GM12878 (cell line): ENCODE results near the gene SEMA4D. TPM values are rescaled to one million over a fixed set of nuclear protein-coding genes. Genes with fewer than 3 reads are reported as not detected.

Experiments
- ATAC-seq: fragments of 200-7000 bp; cut with Tn5 transposase; 3 replicates; pipeline ENCODE4 v1.9.1; 2020; ENCODE audit warnings: mild to moderate bottlenecking, moderate library complexity
- BruUV-seq: library from RNA; stranded (reverse); fragments of 400-500 nt; replicated peaks from 2 replicates; lab custom pipeline; 2021; lab: Mats Ljungman, UMichigan
- CTCF ChIA-PET: fragments of 300-600 bp; sonication (Branson Sonifier 250); formaldehyde crosslinking; extraction: SDS; loops from one replicate; lab custom pipeline; 2021; ENCODE audit warnings: inconsistent platforms; lab: Yijun Ruan, JAX
- POLR2A ChIA-PET: fragments of 350-600 bp; formaldehyde crosslinking; extraction: SDS; loops from one replicate; lab custom pipeline; 2021; ENCODE audit warnings: inconsistent platforms; lab: Charles Lee
- RAD21 ChIA-PET: fragments of 300-600 bp; sonication (Branson Sonifier 250); formaldehyde crosslinking; loops from one replicate; lab custom pipeline; 2023; ENCODE audit warnings: antibody characterized with exemption; ENCODE audit not compliant: unreplicated experiment; lab: Charles Lee
- SMC1A ChIA-PET: fragments of 300-600 bp; sonication (Branson Sonifier 250); formaldehyde crosslinking; loops from one replicate; lab custom pipeline; 2023; ENCODE audit not compliant: unreplicated experiment, uncharacterized antibody; lab: Charles Lee
- DNase-seq: peaks from one replicate; pipeline ENCODE4 v3.0.0-alpha.2; 2011; ENCODE audit warnings: low read depth, low spot score
- FAIRE-seq: peaks from 3 replicates; lab custom pipeline; 2011; peaks lifted over from hg19 to GRCh38; lab: Jason Lieb, UNC
- H2AFZ ChIP-seq: 2 replicates; pipeline ENCODE4 v1.6.0; 2011; ENCODE audit warnings: low read depth, low read length, control low read depth; ENCODE audit not compliant: control insufficient read depth
- H3K27ac ChIP-seq: 2 replicates; pipeline ENCODE4 v1.5.1; 2011; ENCODE audit warnings: control low read depth; ENCODE audit not compliant: control insufficient read depth, insufficient read depth
- H3K27me3 ChIP-seq, 2 experiments: replicated peaks in 1 of 2; 2 replicates each; pipeline versions ENCODE4 v1.6.0 to v1.6.1; 2011; ENCODE audit warnings: low read length in 1 of 2; ENCODE audit not compliant: control insufficient read depth in 2 of 2, insufficient read depth in 2 of 2
- H3K36me3 ChIP-seq, 2 experiments: 2 replicates each; pipeline ENCODE4 v1.5.1; 2011; ENCODE audit warnings: low read length in 1 of 2; ENCODE audit not compliant: control insufficient read depth in 2 of 2, insufficient read depth in 2 of 2
- H3K4me1 ChIP-seq: 2 replicates; pipeline ENCODE4 v1.6.1; 2011; ENCODE audit warnings: mild to moderate bottlenecking, low read length, moderate library complexity, mixed read lengths; ENCODE audit not compliant: control insufficient read depth, insufficient read depth
- H3K4me2 ChIP-seq: 2 replicates; pipeline ENCODE4 v1.6.0; 2011; ENCODE audit warnings: control low read depth; ENCODE audit not compliant: control insufficient read depth, insufficient read depth
- H3K4me3 ChIP-seq: fragments of 200-600 bp; sonication (generic); 2 replicates; pipeline ENCODE4 v1.5.1; 2016
- H3K79me2 ChIP-seq: 2 replicates; pipeline ENCODE4 v1.6.0; 2011; ENCODE audit warnings: low read length; ENCODE audit not compliant: control insufficient read depth, insufficient read depth
- H3K9ac ChIP-seq: 2 replicates; pipeline ENCODE4 v1.8.0; 2011; ENCODE audit warnings: low read length, control low read depth, mixed read lengths; ENCODE audit not compliant: control insufficient read depth, insufficient read depth
- H3K9me3 ChIP-seq: replicated peaks from 3 replicates; pipeline ENCODE4 v1.5.1; 2011; ENCODE audit warnings: mild to moderate bottlenecking, low read length; ENCODE audit not compliant: control insufficient read depth, insufficient read depth
- H4K20me1 ChIP-seq: 2 replicates; pipeline ENCODE4 v1.6.0; 2011; ENCODE audit not compliant: control insufficient read depth, insufficient read depth
- BMI1 ChIP-seq: fragments of 450-650 bp; IDR thresholded peaks from 2 replicates; pipeline ENCODE4 v1.6.1; 2016; ENCODE audit warnings: mild to moderate bottlenecking, moderate library complexity, borderline replicate concordance
- CREB1 ChIP-seq: IDR thresholded peaks from 2 replicates; pipeline ENCODE4 v1.6.1; 2012; ENCODE audit warnings: low read depth, mild to moderate bottlenecking, inconsistent platforms
- HDGF ChIP-seq: fragments of 450-650 bp; IDR thresholded peaks from 2 replicates; pipeline ENCODE4 v1.6.1; 2016; ENCODE audit warnings: antibody characterized with exemption
- JUNB ChIP-seq: IDR thresholded peaks from 2 replicates; pipeline ENCODE4 v1.6.1; 2016; ENCODE audit warnings: antibody characterized with exemption, mild to moderate bottlenecking
- RAD21 ChIP-seq: IDR thresholded peaks from 2 replicates; pipeline ENCODE4 v1.6.1; 2011; ENCODE audit warnings: mild to moderate bottlenecking, low read depth, low read length, moderate library complexity; ENCODE audit not compliant: insufficient read depth
- SREBF1 ChIP-seq: IDR thresholded peaks from 2 replicates; pipeline ENCODE4 v1.6.1; 2012; ENCODE audit warnings: mild to moderate bottlenecking, low read length
- STAT3 ChIP-seq: IDR thresholded peaks from 2 replicates; pipeline ENCODE4 v1.6.1; 2011; ENCODE audit warnings: low read depth, low read length, improper control_type of control experiment
- YY1 ChIP-seq: IDR thresholded peaks from 2 replicates; pipeline ENCODE4 v1.6.1; 2011; ENCODE audit warnings: low read depth, mild to moderate bottlenecking, low read length
- ZNF622 ChIP-seq: fragments of 450-650 bp; IDR thresholded peaks from 2 replicates; pipeline ENCODE4 v1.6.1; 2017; ENCODE audit warnings: mild to moderate bottlenecking, inconsistent platforms
- WGBS: methylation state at CpG from one replicate; pipeline ENCODE4 v1.1.6; 2016; ENCODE audit warnings: low lambda C conversion rate; ENCODE audit not compliant: insufficient replicate concordance, insufficient coverage; ENCODE audit errors: missing lambda C conversion rate; 5-methylcytosine and 5-hydroxymethylcytosine counted together
- in situ Hi-C: fragments of 300-500 bp; cut with MboI; formaldehyde crosslinking; loops from 9 replicates; pipeline ENCODE4 v1.14.3; 2018; ENCODE audit warnings: mixed read lengths
- intact Hi-C: fragments of 100-400 bp; cut with micrococcal nuclease; formaldehyde crosslinking; loops from one replicate; pipeline ENCODE4 v1.14.2; 2022; ENCODE audit not compliant: unreplicated experiment
- polyA plus RNA-seq, 11 experiments: library from polyadenylated mRNA; depleted of rRNA in 4 of 11; unstranded in 6 of 11; stranded (reverse) in 5 of 11; fragments of >200 nt; fragmentation: Nextera tagmentation in 4 of 11; fragmentation: Illumina TruSeq in 1 of 11; extraction: Ambion mirVana in 4 of 11; extraction: Trizol in 1 of 11; gene quantifications; 1 replicate in 1 of 11; 2 replicates in 10 of 11; pipeline versions ENCODE4 v1.2.1 to v1.2.3, GENCODE V29; 2011 to 2016; ENCODE audit warnings: inconsistent platforms in 2 of 11, missing spikeins in 2 of 11, low read depth in 1 of 11
- total RNA-seq, 4 experiments: library from RNA; depleted of rRNA in 3 of 4; stranded (reverse); fragments of >200 nt in 3 of 4; fragmentation: Illumina TruSeq in 1 of 4; extraction: Trizol in 1 of 4; gene quantifications; 2 replicates each; pipeline versions ENCODE4 v1.2.1 to v1.2.3, GENCODE V29; 2013 to 2021
- TF ChIP-seq, protein P1 (sequence below): IDR thresholded peaks from 2 replicates; pipeline ENCODE4 v1.6.1; 2012; ENCODE audit warnings: low read length, inconsistent platforms
- TF ChIP-seq, protein P2 (sequence below): fragments of 450-650 bp; IDR thresholded peaks from 2 replicates; pipeline ENCODE4 v1.6.1; 2016; ENCODE audit warnings: mild to moderate bottlenecking
- TF ChIP-seq, protein P3 (sequence below): fragments of 450-650 bp; conservative IDR thresholded peaks from 2 replicates; pipeline ENCODE4 v1.6.1; 2017; ENCODE audit warnings: mild to moderate bottlenecking, moderate library complexity
- TF ChIP-seq, protein P4 (sequence below): fragments of 450-650 bp; formaldehyde crosslinking; IDR thresholded peaks from 2 replicates; pipeline ENCODE4 v1.4.0; 2020; ENCODE audit warnings: mild to moderate bottlenecking, moderate library complexity

Gene SEMA4D
- total and polyA plus RNA-seq, 10 of the 15 experiments (the other 5 are each of a cell fraction or from before 2014, with no cell fraction given) = 15.1 to 136 (median 39.6) TPM

DNA sequence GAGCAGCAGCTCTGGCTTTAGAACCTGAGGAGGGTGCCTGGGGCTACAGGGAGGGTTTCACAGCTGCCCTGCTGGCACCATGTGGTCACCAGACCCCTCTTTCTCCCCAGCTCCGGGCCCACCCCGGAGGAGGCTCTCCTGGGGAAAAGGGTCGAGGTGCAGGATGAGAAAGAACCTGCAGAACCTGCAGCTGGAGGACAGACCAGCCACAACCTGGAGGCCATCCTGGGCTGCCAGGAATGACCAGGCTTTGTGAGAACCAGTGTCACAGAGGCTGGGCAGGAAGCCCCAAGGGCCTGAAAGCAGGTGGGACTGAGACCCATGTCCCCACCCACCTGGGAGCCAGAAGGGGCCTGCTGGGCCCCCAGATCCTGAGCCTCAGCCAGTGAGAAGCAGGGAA, 23.0 kb downstream of the SEMA4D start:
- FAIRE-seq (no peak), DNase-seq (no peak), ATAC-seq (no peak)
- intact Hi-C loops (no loop called here), in situ Hi-C loops (no loop called here)
- H3K27me3 ChIP-seq = no peaks in the 10 kb centered on the region
- no peak overlapping the region for H3K4me2 ChIP-seq
- H3K36me3 ChIP-seq = peaks cover 21 to 33% of the 10 kb centered on the region in 2 experiments; a peak in 3 of 4 replicates
- no peaks in the 10 kb centered on the region; the same call in 2 of the 3 replicates for H3K9me3 ChIP-seq
- no peak overlapping the region for H2AFZ ChIP-seq
- RAD21 ChIA-PET = interaction anchor here (1.4 kb wide), 1 partner anchor 74 kb away, joined by 6 read pairs; no protein-coding TSS in a partner anchor
- no peak overlapping the region for H3K27ac ChIP-seq
- SMC1A ChIA-PET = interaction anchor here (0.8 to 1.1 kb wide), 2 partner anchors 73 to 118 kb away, joined by 3 to 4 read pairs; no protein-coding TSS in a partner anchor
- BruUV-seq = no TSS peak
- H3K9ac ChIP-seq = no peak overlapping the region
- CTCF ChIA-PET = interaction anchor here (1.6 to 2.2 kb wide), 2 partner anchors 14 to 45 kb away, joined by 4 to 7 read pairs; no protein-coding TSS in a partner anchor
- no peak overlapping the region for H3K4me3 ChIP-seq
- TF ChIP-seq SREBF1 (no peak), JUNB (no peak), YY1 (no peak), CREB1 (no peak), BMI1 (no peak), STAT3 (no peak), RAD21 (no peak), HDGF (no peak), ZNF622 (no peak)
- TF ChIP-seq, protein P1, sequence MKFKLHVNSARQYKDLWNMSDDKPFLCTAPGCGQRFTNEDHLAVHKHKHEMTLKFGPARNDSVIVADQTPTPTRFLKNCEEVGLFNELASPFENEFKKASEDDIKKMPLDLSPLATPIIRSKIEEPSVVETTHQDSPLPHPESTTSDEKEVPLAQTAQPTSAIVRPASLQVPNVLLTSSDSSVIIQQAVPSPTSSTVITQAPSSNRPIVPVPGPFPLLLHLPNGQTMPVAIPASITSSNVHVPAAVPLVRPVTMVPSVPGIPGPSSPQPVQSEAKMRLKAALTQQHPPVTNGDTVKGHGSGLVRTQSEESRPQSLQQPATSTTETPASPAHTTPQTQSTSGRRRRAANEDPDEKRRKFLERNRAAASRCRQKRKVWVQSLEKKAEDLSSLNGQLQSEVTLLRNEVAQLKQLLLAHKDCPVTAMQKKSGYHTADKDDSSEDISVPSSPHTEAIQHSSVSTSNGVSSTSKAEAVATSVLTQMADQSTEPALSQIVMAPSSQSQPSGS = no peak
- TF ChIP-seq, protein P2, sequence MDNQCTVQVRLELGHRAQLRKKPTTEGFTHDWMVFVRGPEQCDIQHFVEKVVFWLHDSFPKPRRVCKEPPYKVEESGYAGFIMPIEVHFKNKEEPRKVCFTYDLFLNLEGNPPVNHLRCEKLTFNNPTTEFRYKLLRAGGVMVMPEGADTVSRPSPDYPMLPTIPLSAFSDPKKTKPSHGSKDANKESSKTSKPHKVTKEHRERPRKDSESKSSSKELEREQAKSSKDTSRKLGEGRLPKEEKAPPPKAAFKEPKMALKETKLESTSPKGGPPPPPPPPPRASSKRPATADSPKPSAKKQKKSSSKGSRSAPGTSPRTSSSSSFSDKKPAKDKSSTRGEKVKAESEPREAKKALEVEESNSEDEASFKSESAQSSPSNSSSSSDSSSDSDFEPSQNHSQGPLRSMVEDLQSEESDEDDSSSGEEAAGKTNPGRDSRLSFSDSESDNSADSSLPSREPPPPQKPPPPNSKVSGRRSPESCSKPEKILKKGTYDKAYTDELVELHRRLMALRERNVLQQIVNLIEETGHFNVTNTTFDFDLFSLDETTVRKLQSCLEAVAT = no peak
- TF ChIP-seq, protein P3, sequence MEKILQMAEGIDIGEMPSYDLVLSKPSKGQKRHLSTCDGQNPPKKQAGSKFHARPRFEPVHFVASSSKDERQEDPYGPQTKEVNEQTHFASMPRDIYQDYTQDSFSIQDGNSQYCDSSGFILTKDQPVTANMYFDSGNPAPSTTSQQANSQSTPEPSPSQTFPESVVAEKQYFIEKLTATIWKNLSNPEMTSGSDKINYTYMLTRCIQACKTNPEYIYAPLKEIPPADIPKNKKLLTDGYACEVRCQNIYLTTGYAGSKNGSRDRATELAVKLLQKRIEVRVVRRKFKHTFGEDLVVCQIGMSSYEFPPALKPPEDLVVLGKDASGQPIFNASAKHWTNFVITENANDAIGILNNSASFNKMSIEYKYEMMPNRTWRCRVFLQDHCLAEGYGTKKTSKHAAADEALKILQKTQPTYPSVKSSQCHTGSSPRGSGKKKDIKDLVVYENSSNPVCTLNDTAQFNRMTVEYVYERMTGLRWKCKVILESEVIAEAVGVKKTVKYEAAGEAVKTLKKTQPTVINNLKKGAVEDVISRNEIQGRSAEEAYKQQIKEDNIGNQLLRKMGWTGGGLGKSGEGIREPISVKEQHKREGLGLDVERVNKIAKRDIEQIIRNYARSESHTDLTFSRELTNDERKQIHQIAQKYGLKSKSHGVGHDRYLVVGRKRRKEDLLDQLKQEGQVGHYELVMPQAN = no peak
- TF ChIP-seq, protein P4, sequence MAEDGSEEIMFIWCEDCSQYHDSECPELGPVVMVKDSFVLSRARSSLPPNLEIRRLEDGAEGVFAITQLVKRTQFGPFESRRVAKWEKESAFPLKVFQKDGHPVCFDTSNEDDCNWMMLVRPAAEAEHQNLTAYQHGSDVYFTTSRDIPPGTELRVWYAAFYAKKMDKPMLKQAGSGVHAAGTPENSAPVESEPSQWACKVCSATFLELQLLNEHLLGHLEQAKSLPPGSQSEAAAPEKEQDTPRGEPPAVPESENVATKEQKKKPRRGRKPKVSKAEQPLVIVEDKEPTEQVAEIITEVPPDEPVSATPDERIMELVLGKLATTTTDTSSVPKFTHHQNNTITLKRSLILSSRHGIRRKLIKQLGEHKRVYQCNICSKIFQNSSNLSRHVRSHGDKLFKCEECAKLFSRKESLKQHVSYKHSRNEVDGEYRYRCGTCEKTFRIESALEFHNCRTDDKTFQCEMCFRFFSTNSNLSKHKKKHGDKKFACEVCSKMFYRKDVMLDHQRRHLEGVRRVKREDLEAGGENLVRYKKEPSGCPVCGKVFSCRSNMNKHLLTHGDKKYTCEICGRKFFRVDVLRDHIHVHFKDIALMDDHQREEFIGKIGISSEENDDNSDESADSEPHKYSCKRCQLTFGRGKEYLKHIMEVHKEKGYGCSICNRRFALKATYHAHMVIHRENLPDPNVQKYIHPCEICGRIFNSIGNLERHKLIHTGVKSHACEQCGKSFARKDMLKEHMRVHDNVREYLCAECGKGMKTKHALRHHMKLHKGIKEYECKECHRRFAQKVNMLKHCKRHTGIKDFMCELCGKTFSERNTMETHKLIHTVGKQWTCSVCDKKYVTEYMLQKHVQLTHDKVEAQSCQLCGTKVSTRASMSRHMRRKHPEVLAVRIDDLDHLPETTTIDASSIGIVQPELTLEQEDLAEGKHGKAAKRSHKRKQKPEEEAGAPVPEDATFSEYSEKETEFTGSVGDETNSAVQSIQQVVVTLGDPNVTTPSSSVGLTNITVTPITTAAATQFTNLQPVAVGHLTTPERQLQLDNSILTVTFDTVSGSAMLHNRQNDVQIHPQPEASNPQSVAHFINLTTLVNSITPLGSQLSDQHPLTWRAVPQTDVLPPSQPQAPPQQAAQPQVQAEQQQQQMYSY (CRISPR knock-in tag) = no peak
- peaks cover 31% of the 10 kb centered on the region for H3K4me1 ChIP-seq
- POLR2A ChIA-PET = interaction anchor here (1.8 kb wide), 1 partner anchor 9 kb away, joined by 6 read pairs; no protein-coding TSS in a partner anchor
- H3K79me2 ChIP-seq = peaks cover 70% of the 10 kb centered on the region
- 70% methylated on average over 3 of the region's 3 CpGs for WGBS
- no peaks in the 10 kb centered on the region for H4K20me1 ChIP-seq
